Nephron (organoid): ENCODE results near the gene SMOC2.

Experiments used
- H3K27ac Mint-ChIP-seq, 3 experiments: 2 replicates each; pipeline ENCODE4 v1.8.0; 2020; ENCODE audit warnings: mixed read lengths in 3 of 3, mild to moderate bottlenecking in 2 of 3, moderate library complexity in 1 of 3
- H3K27me3 Mint-ChIP-seq: 2 replicates; pipeline ENCODE4 v1.8.0; 2021; ENCODE audit warnings: low read depth, mild to moderate bottlenecking, moderate library complexity, mixed read lengths
- H3K36me3 Mint-ChIP-seq: 2 replicates; pipeline ENCODE4 v1.8.0; 2020; ENCODE audit warnings: low read depth, mixed read lengths
- H3K4me1 Mint-ChIP-seq: 2 replicates; pipeline ENCODE4 v1.8.0; 2020; ENCODE audit warnings: mixed read lengths
- H3K4me3 Mint-ChIP-seq, 3 experiments: 2 replicates each; pipeline ENCODE4 v1.8.0; 2020; ENCODE audit warnings: mild to moderate bottlenecking in 3 of 3, mixed read lengths in 3 of 3, moderate library complexity in 2 of 3
- H3K9me3 Mint-ChIP-seq: 2 replicates; pipeline ENCODE4 v1.8.0; 2020; ENCODE audit warnings: mixed read lengths
- CTCF ChIP-seq, 3 experiments: fragments of 200-600 bp; sonication (generic); IDR thresholded peaks; one replicate each; pipeline ENCODE4 v1.5.0; 2021; ENCODE audit warnings: antibody characterized with exemption in 3 of 3; ENCODE audit not compliant: unreplicated experiment in 3 of 3

SMOC2 gene

GRCh38 chr6:168716581-168716980, 275.6 kb downstream of the SMOC2 start:
- H3K27me3 Mint-ChIP-seq = peaks cover 14% of the 10 kb centered on the region
- no peaks in the 10 kb centered on the region for H3K4me1 Mint-ChIP-seq
- H3K27ac Mint-ChIP-seq = no peak overlapping the region
- no peaks in the 10 kb centered on the region for H3K36me3 Mint-ChIP-seq
- H3K9me3 Mint-ChIP-seq = peaks cover 3% of the 10 kb centered on the region
- TF ChIP-seq CTCF (IDR thresholded peaks at IDR 0.05; ENCODE audit: unreplicated experiment in 3 of 3) = no peak
- no peak overlapping the region for H3K4me3 Mint-ChIP-seq

GRCh38 chr6:168717491-168717890, 276.5 kb downstream of the SMOC2 start:
- Mint-ChIP-seq H3K36me3 (no peaks in the 10 kb centered on the region), H3K4me3 (no peak overlapping the region), H3K4me1 (no peaks in the 10 kb centered on the region), H3K9me3 (peaks cover 3% of the 10 kb centered on the region), H3K27ac (no peak overlapping the region), H3K27me3 (peaks cover 10% of the 10 kb centered on the region)
- TF ChIP-seq CTCF (IDR thresholded peaks at IDR 0.05; ENCODE audit: unreplicated experiment in 3 of 3) = no peak
